Gastroesophageal sphincter (tissue), 4 donors: ENCODE data around the gene TNFSF13B. TPM values are rescaled to one million over a fixed set of nuclear protein-coding genes. Genes with fewer than 3 reads are reported as not detected.

ENCODE experiments used
- ATAC-seq: fragments of 150-250 bp; one replicate; pipeline ENCODE4 v1.9.1; 2016; ENCODE audit warnings: mild to moderate bottlenecking, moderate library complexity
- H3K27ac ChIP-seq, 4 donors: fragments of 200-600 bp; sonication (generic) in 3 of 4; 1 replicate in 3 of 4; 2 replicates in 1 of 4; pipeline ENCODE4 v1.5.1; 2016 to 2019
- H3K27me3 ChIP-seq: fragments of 200-600 bp; sonication (generic); one replicate; pipeline ENCODE4 v1.5.1; 2019
- H3K36me3 ChIP-seq, 2 donors: fragments of 200-600 bp; sonication (generic); one replicate each; pipeline ENCODE4 v1.5.1; 2019; ENCODE audit warnings: control low read depth in 1 of 2
- H3K4me1 ChIP-seq, 3 donors: fragments of 200-600 bp; sonication (generic); 1 replicate in 2 of 3; 2 replicates in 1 of 3; pipeline ENCODE4 v1.5.1; 2016 to 2019; ENCODE audit warnings: control low read depth in 2 of 3
- H3K4me3 ChIP-seq, 2 donors: fragments of 200-600 bp; sonication (generic); one replicate each; pipeline ENCODE4 v1.5.1; 2019; ENCODE audit warnings: mild to moderate bottlenecking in 1 of 2, moderate library complexity in 1 of 2
- H3K9me3 ChIP-seq, 3 donors: fragments of 200-600 bp; sonication (generic); one replicate each; pipeline ENCODE4 v1.5.1; 2017 to 2019; ENCODE audit warnings: control low read depth in 2 of 3
- EP300 ChIP-seq: sonication (generic); formaldehyde crosslinking; IDR thresholded peaks from one replicate; pipeline ENCODE4 v1.6.1; 2017; ENCODE audit warnings: antibody characterized with exemption, mild to moderate bottlenecking
- POLR2A ChIP-seq, 2 donors: fragments of 450-650 bp; IDR thresholded peaks; one replicate each; pipeline ENCODE4 v1.6.1; 2017; ENCODE audit warnings: antibody characterized with exemption in 2 of 2, mild to moderate bottlenecking in 2 of 2, moderate library complexity in 1 of 2
- POLR2AphosphoS5 ChIP-seq: sonication (generic); formaldehyde crosslinking; IDR thresholded peaks from one replicate; pipeline ENCODE4 v1.6.1; 2017; ENCODE audit warnings: antibody characterized with exemption
- WGBS, 2 donors: methylation state at CpG; one replicate each; pipeline ENCODE4 v1.1.5; 2018; ENCODE audit warnings: low coverage in 1 of 2; 5-methylcytosine and 5-hydroxymethylcytosine counted together
- total RNA-seq, 4 donors: library from RNA; depleted of rRNA; stranded (reverse); fragments of >200 nt; gene quantifications; one replicate each; pipeline ENCODE4 v1.1.0, GENCODE V29; 2016
- TF ChIP-seq, protein P1 (sequence below), 4 experiments: fragments of 200-600 bp in 2 of 4; fragments of 450-650 bp in 2 of 4; sonication (generic) in 1 of 4; IDR thresholded peaks; one replicate each; pipeline ENCODE4 v1.5.1; 2017 to 2019; ENCODE audit warnings: antibody characterized with exemption in 4 of 4, mild to moderate bottlenecking in 2 of 4, moderate library complexity in 2 of 4

Gene TNFSF13B
- total RNA-seq, 4 donors from 2014 or later: 1.0 to 20.1 (median 9.8) TPM

DNA sequence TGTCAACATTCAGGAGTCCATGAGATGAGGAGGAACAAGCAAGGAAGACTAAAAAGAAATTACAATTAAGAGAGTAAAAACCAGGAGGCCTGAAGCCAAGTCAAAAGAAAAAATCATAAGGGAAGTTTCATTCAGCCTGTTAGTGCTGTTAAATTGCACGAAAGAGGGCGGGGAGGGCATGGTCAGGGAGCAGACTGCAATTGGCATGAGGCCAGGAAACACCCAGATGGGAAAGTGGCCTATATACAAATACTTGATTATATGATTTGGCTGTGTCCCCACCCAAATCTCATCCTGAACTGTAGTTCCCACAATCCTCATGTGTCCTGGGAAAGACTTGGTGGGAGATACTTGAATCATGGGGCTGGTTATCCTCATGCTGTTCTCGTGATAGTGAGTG is 43.9 kb downstream of the TNFSF13B start:
- no peak for TF ChIP-seq POLR2A (IDR thresholded peaks at IDR 0.05)
- TF ChIP-seq, protein P1, sequence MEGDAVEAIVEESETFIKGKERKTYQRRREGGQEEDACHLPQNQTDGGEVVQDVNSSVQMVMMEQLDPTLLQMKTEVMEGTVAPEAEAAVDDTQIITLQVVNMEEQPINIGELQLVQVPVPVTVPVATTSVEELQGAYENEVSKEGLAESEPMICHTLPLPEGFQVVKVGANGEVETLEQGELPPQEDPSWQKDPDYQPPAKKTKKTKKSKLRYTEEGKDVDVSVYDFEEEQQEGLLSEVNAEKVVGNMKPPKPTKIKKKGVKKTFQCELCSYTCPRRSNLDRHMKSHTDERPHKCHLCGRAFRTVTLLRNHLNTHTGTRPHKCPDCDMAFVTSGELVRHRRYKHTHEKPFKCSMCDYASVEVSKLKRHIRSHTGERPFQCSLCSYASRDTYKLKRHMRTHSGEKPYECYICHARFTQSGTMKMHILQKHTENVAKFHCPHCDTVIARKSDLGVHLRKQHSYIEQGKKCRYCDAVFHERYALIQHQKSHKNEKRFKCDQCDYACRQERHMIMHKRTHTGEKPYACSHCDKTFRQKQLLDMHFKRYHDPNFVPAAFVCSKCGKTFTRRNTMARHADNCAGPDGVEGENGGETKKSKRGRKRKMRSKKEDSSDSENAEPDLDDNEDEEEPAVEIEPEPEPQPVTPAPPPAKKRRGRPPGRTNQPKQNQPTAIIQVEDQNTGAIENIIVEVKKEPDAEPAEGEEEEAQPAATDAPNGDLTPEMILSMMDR (IDR thresholded peaks at IDR 0.05): no peak
- no peak for TF ChIP-seq EP300
- no peak for TF ChIP-seq POLR2AphosphoS5
- no peak overlapping the region for H3K4me3 ChIP-seq
- H3K36me3 ChIP-seq: no peaks in the 10 kb centered on the region
- H3K27ac ChIP-seq: no peak overlapping the region
- no peaks in the 10 kb centered on the region for H3K4me1 ChIP-seq
- H3K9me3 ChIP-seq: no peaks in the 10 kb centered on the region
- H3K27me3 ChIP-seq: no peaks in the 10 kb centered on the region
- no peak for ATAC-seq
- 70 to 87% methylated on average over 2 to 3 of the region's 3 CpGs for WGBS, 2 donors

DNA sequence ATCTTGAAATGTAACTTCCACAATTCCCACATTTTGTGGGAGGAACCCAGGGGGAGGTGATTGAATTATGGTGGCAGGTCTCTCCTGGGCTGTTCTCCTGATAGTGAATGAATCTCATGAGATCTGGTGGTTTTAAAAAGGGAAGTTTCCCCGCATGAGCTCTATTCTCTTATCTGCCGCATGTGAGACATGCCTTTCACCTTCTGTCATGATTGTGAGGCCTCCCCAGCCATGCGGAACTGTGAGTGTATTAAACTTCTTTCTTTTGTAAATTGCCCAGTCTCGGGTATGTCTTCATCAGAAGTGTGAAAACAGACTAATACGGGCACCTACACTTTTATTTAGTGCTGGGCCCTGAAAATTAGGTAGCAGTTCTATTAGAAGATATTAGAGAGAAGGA is 45.8 kb downstream of the TNFSF13B start:
- TF ChIP-seq, protein P1 (IDR thresholded peaks at IDR 0.05): no peak
- no peak for TF ChIP-seq POLR2A (IDR thresholded peaks at IDR 0.05)
- no peak for TF ChIP-seq POLR2AphosphoS5
- no peak for TF ChIP-seq EP300
- H3K36me3 ChIP-seq: no peaks in the 10 kb centered on the region
- H3K4me1 ChIP-seq: no peaks in the 10 kb centered on the region
- 75 to 86% methylated on average over 4 to 5 of the region's 5 CpGs for WGBS, 2 donors
- H3K27me3 ChIP-seq: no peaks in the 10 kb centered on the region
- no peak for ATAC-seq
- H3K27ac ChIP-seq: no peak overlapping the region
- no peaks in the 10 kb centered on the region for H3K9me3 ChIP-seq
- no peak overlapping the region for H3K4me3 ChIP-seq

DNA sequence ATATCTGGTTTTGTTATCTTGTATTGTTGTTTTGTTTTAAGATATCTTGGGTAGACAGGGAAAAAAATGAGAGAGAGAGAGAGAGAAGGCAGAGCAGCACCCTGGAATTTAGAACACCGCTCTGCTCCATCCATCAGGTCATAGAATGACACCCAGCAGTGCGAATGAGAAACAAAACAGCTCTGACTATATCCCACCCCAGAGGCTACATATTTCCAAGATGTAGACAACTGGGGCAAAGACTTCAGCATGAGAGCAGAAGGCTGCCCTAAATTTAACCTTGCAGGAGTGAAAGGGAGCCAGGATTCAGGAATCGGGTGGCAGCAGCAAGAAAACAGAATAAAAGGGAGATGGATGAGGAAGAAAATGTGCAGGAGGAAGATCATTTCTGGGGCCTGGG is 46.5 kb downstream of the TNFSF13B start:
- ATAC-seq: no peak
- Histone ChIP-seq H3K36me3 (no peaks in the 10 kb centered on the region), H3K4me3 (no peak overlapping the region), H3K4me1 (no peaks in the 10 kb centered on the region), H3K9me3 (no peaks in the 10 kb centered on the region), H3K27me3 (no peaks in the 10 kb centered on the region), H3K27ac (no peak overlapping the region)
- TF ChIP-seq POLR2A (IDR thresholded peaks at IDR 0.05) (no peak), EP300 (no peak), POLR2AphosphoS5 (no peak)
- TF ChIP-seq, protein P1 (IDR thresholded peaks at IDR 0.05): no peak
- 29 to 42% methylated on average over 1 to 3 of the region's 3 CpGs for WGBS, 2 donors

DNA sequence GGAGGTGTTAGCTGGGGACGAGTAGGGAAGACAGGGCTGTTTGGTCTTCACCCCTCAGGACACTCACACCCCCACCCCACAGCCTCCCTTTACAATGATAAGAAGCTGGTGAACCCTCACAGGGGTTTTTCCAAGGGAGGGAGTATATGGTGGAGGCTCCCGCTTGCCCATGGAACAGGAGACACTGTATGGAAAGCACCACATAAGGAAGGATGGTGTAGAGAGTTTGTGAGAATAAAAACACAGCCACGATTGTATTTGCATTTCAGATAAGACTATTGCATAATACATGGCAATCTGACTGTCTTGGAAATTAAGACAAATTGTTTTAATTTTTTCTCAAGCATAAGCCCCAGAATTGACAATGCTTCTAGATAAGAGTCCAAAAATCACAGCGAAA is 46.9 kb downstream of the TNFSF13B start:
- TF ChIP-seq POLR2A (IDR thresholded peaks at IDR 0.05): no peak
- TF ChIP-seq EP300: no peak
- TF ChIP-seq POLR2AphosphoS5: no peak
- TF ChIP-seq, protein P1 (IDR thresholded peaks at IDR 0.05): no peak
- no peak for ATAC-seq
- 62 to 65% methylated on average over 4 of the region's 4 CpGs for WGBS, 2 donors
- Histone ChIP-seq H3K4me3 (no peak overlapping the region), H3K36me3 (no peaks in the 10 kb centered on the region), H3K27me3 (no peaks in the 10 kb centered on the region), H3K27ac (no peak overlapping the region), H3K4me1 (no peaks in the 10 kb centered on the region), H3K9me3 (no peaks in the 10 kb centered on the region)

DNA sequence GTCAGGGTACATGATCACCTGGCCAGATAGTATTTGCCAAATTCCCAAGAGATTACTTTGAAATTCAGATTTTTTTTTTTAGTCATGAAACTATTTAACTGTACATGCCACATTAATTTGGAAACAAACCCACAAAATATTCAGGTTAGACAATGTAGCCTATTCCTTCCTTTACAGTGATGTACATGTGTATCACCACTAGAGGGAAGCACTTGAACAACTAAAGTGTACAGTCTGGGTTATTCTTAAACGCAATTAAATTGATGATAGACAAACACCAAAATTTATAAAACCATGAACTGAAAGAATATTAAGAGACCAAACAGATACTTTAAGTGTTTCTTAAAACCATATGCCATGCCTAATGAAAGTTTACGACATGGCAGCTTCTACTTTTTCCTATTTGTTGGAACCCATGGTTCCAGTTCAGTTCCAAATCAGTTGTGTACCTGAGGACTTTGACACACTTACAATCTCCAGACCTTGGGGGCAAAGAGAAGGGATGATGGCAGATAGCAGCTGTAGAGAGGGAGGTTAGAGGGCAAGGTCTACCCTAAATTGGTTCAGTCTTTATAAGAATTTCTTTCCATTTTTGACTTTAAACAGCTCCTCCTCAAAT is 52.8 kb downstream of the TNFSF13B start:
- WGBS, 2 donors: 17 to 25% methylated on average over 2 of the region's 2 CpGs
- Histone ChIP-seq H3K36me3 (no peaks in the 10 kb centered on the region), H3K27ac (no peak overlapping the region), H3K27me3 (peaks cover 5% of the 10 kb centered on the region), H3K4me3 (no peak overlapping the region), H3K4me1 (no peaks in the 10 kb centered on the region), H3K9me3 (no peaks in the 10 kb centered on the region)
- ATAC-seq: no peak
- TF ChIP-seq POLR2A (IDR thresholded peaks at IDR 0.05) (no peak), EP300 (no peak), POLR2AphosphoS5 (no peak)
- TF ChIP-seq, protein P1 (IDR thresholded peaks at IDR 0.05): peak; percentile 61 to 70 (median 65)
